Stimulated activated CD8-positive, alpha-beta memory T cell treated with anti-CD3 and anti-CD28 coated beads, Interleukin-2, amount 100 ng/mL, for 1 hour (primary cell): Measurements from ENCODE around the gene AVP.
"Not testable (repeated sequence)": the region's sequence is repeated elsewhere in the genome, so short reads cannot be mapped to it uniquely, and the experiment has no call there.

Experiments used
- DNase-seq, 2 donors: peaks; one replicate each; pipeline ENCODE4 v3.0.0-alpha.2; 2020; ENCODE audit warnings: low read depth in 2 of 2

Gene AVP

GRCh38 chr20:3082955-3083952, 1.3 kb downstream of the AVP start:
- DNase-seq, result no peak

- DNase-seq, result no peak
Observed at GRCh38 chr20:3082306-3082951, 2.1 kb downstream of the AVP start.

- no peak for DNase-seq
Observed at GRCh38 chr20:3081641-3082040, 2.9 kb downstream of the AVP start.

GRCh38 chr20:3080939-3081388, 3.6 kb downstream of the AVP start:
- DNase-seq, result no peak

- no peak for DNase-seq
Observed at GRCh38 chr20:3077618-3078134, 6.8 kb downstream of the AVP start.

- not testable (repeated sequence) for DNase-seq
Observed at GRCh38 chr20:3075315-3075714, 9.2 kb downstream of the AVP start.

GRCh38 chr20:3074812-3075211, 9.7 kb downstream of the AVP start:
- DNase-seq, result no peak

GRCh38 chr20:3073251-3073643, 11.3 kb downstream of the AVP start:
- not testable (repeated sequence) for DNase-seq

- no peak for DNase-seq
Observed at GRCh38 chr20:3072530-3073250, 11.8 kb downstream of the AVP start.

- peak; percentile 44 to 54 for DNase-seq
Observed at GRCh38 chr20:3071610-3072529, 12.7 kb downstream of the AVP start, which contains the start of gene OXT. Gene OXT (plus strand): TSS chr20:3071620. CDS start chr20:3071656, 36 bp downstream.

- DNase-seq, result no peak
Observed at GRCh38 chr20:3071266-3071609, 13.3 kb downstream of the AVP start.

GRCh38 chr20:3070725-3071124, 13.8 kb downstream of the AVP start:
- DNase-seq, result no peak

- DNase-seq, result no peak
Observed at GRCh38 chr20:3068986-3069900, 15.3 kb downstream of the AVP start.

- DNase-seq, result no peak
Observed at GRCh38 chr20:3068075-3068474, 16.4 kb downstream of the AVP start.

GRCh38 chr20:3067139-3068014, 17.1 kb downstream of the AVP start:
- no peak for DNase-seq

- not testable (repeated sequence) for DNase-seq
Observed at GRCh38 chr20:3064119-3064518, 20.4 kb downstream of the AVP start.

GRCh38 chr20:3059489-3059888, 25.0 kb downstream of the AVP start:
- DNase-seq, result no peak

- no peak for DNase-seq
Observed at GRCh38 chr20:3051385-3052019, 33.0 kb downstream of the AVP start.
